ENCODE measurements around the gene PEX13. TPM values are rescaled to one million over a fixed set of nuclear protein-coding genes. Genes with fewer than 3 reads are reported as not detected.
A peak's percentile ranks its signal among the peaks of the same experiment; 100 is the strongest.
"Not testable (repeated sequence)": the region's sequence is repeated elsewhere in the genome, so short reads cannot be mapped to it uniquely, and the experiment has no call there.

Gene PEX13
- total RNA-seq, 2 donors from 2014 or later, result 16.0 to 18.9 TPM

- H3K27ac ChIP-seq, result no peak overlapping the region
- no peaks in the 10 kb centered on the region for H3K9me3 ChIP-seq
Observed at GRCh38 chr2:60998628-60999545, 18.6 kb upstream of the PEX13 start.

DNA sequence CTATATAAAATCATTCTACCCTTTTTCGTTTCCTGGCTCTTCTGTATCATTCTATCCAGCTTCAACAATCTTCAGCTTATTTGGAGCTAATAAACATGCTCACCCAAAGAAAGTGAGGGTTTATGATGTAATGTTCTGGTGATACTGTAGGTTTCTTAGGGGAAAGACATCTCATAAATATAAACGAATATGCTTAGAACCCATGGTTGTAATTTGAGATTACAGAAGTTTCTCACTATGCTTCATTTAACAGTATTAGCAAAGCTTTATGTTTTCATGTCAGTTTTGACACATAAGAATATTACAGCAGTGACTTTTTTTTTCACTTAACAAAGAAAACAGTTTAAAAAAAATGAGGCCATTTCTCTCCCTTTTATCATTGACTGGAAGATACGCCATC is 11.8 kb upstream of the PEX13 start:
- Histone ChIP-seq H3K27me3 (no peaks in the 10 kb centered on the region), H3K27ac (no peak overlapping the region), H3K9me3 (no peaks in the 10 kb centered on the region), H3K4me1 (no peaks in the 10 kb centered on the region), H3K4me3 (no peak overlapping the region), H3K36me3 (no peaks in the 10 kb centered on the region)
- TF ChIP-seq CTCF (IDR thresholded peaks at IDR 0.05), result no peak
- no peak for DNase-seq (ENCODE audit: low spot score)

More at GRCh38 chr2:60998628-60999545, 18.6 kb upstream of the PEX13 start:
- Histone ChIP-seq H3K4me3 (no peak overlapping the region), H3K27me3 (no peaks in the 10 kb centered on the region), H3K4me1 (no peaks in the 10 kb centered on the region), H3K36me3 (no peaks in the 10 kb centered on the region)
- no peak for DNase-seq (ENCODE audit: low spot score)
- TF ChIP-seq CTCF (IDR thresholded peaks at IDR 0.05), result peak; percentile 33 to 66

DNA sequence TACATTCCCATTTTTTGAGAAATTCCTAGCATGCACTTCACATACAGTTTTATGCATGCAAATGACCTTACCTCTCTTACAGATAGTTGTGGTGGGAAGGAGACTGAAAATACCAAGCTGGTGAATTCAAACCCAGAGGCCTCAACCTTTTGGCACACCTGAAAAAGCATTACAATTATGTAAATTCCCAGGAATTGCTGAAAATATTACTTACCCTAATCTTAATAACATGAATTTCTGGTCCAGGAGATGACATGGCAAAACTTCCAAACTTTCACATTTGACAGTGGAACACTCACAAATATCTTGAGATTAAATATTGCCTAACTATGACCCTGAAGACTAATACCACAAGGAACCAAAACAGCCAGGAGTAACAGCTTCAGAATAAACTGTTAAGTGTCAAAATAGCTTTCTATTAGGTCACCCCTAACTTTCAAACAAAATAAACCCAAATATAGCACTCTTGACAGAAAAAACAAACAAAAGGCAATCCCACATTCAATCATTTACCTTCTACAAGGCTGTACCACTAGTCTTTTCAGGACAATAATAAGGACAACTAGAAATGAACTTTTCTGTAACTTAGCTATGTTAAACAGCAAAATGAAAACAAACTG is 10.9 kb upstream of the PEX13 start:
- Histone ChIP-seq H3K4me1 (no peaks in the 10 kb centered on the region), H3K27ac (no peak overlapping the region), H3K27me3 (no peaks in the 10 kb centered on the region), H3K9me3 (no peaks in the 10 kb centered on the region), H3K36me3 (no peaks in the 10 kb centered on the region), H3K4me3 (no peak overlapping the region)
- no peak for TF ChIP-seq CTCF (IDR thresholded peaks at IDR 0.05)
- no peak for DNase-seq (ENCODE audit: low spot score)

DNA sequence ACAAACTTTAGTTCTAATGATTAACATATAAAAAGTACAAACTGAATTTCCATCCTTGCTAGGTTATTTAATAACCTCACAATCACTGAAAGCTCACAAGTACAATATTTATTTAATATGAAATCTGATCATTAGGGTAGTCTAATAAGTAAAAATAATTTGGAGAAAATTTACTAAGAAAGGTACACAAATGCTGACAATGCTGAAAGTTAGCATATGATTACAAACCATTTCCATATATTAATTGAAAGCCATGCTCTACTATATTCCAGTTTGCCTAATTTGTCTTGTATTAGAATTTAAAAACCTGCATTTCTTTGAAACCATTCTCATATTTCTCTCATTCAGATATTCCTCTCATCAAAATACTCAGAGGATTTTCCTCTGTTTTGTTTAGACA is 8.2 kb upstream of the PEX13 start:
- TF ChIP-seq CTCF (IDR thresholded peaks at IDR 0.05), result no peak
- no peaks in the 10 kb centered on the region for H3K36me3 ChIP-seq
- no peaks in the 10 kb centered on the region for H3K4me1 ChIP-seq
- H3K4me3 ChIP-seq, result no peak overlapping the region
- H3K9me3 ChIP-seq, result no peaks in the 10 kb centered on the region
- no peak overlapping the region for H3K27ac ChIP-seq
- no peak for DNase-seq (ENCODE audit: low spot score)
- H3K27me3 ChIP-seq, result no peaks in the 10 kb centered on the region

GRCh38 chr2:61011678-61012077 is 5.8 kb upstream of the PEX13 start:
- H3K27ac ChIP-seq, result no peak overlapping the region
- no peaks in the 10 kb centered on the region for H3K27me3 ChIP-seq
- no peak for TF ChIP-seq CTCF (IDR thresholded peaks at IDR 0.05)
- peaks cover 0 to 8% of the 10 kb centered on the region in 2 donors for H3K4me1 ChIP-seq
- DNase-seq (ENCODE audit: low spot score), result no peak
- H3K4me3 ChIP-seq, result no peak overlapping the region
- no peaks in the 10 kb centered on the region for H3K9me3 ChIP-seq
- no peaks in the 10 kb centered on the region for H3K36me3 ChIP-seq

DNA sequence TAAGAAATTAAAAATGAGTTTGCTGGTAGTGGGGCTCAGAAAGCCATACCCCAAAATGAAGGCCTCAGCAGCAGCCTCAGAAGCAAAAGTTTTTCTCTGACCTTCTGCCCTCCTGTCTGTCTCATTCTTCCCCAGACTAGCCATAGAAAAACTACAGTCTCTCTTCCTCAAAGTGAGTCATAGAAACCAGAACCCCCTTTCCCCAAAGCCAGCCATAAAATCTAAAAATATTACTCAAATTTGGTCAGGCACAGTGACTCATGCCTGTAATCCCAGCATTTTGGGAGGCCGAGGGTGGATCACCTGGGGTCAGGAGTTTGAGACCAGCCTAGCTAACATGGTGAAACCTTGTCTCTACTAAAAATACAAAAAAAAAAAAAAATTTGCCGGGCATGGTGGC is 5.2 kb upstream of the PEX13 start:
- not testable (repeated sequence) for H3K4me1 ChIP-seq; H3K9me3 ChIP-seq; H3K4me3 ChIP-seq; DNase-seq (ENCODE audit: low spot score); H3K27me3 ChIP-seq; H3K36me3 ChIP-seq; H3K27ac ChIP-seq

All from right atrium auricular region (tissue), 2 donors.